H9 (cell line): ENCODE results near the gene HYAL2. TPM values are rescaled to one million over a fixed set of nuclear protein-coding genes. Genes with fewer than 3 reads are reported as not detected.
"Not testable (repeated sequence)": the region's sequence is repeated elsewhere in the genome, so short reads cannot be mapped to it uniquely, and the experiment has no call there.

Experiments used
- DNase-seq: peaks from one replicate; pipeline ENCODE4 v3.0.0-alpha.2; 2017
- H2AFZ ChIP-seq: one replicate; pipeline ENCODE4 v1.6.1; 2013; ENCODE audit warnings: mild to moderate bottlenecking, low read length, control low read depth, moderate library complexity
- H2AK5ac ChIP-seq: 2 replicates; pipeline ENCODE4 v1.6.1; 2013; ENCODE audit warnings: low read length, control low read depth, mixed read lengths; ENCODE audit not compliant: insufficient read length
- H2BK120ac ChIP-seq: one replicate; pipeline ENCODE4 v1.6.1; 2013; ENCODE audit warnings: low read depth, mild to moderate bottlenecking, low read length, control low read depth, inconsistent platforms; ENCODE audit not compliant: poor library complexity, severe bottlenecking
- H2BK12ac ChIP-seq: 2 replicates; pipeline ENCODE4 v1.6.1; 2013; ENCODE audit warnings: low read length, control low read depth, mixed read lengths, low read depth; ENCODE audit not compliant: insufficient read length
- H2BK15ac ChIP-seq: 2 replicates; pipeline ENCODE4 v1.6.1; 2013; ENCODE audit warnings: low read depth, low read length, control low read depth
- H2BK20ac ChIP-seq: one replicate; pipeline ENCODE4 v1.6.1; 2013; ENCODE audit warnings: low read depth, mild to moderate bottlenecking, low read length, control low read depth, inconsistent platforms; ENCODE audit not compliant: poor library complexity, severe bottlenecking
- H2BK5ac ChIP-seq: 2 replicates; pipeline ENCODE4 v1.6.1; 2013; ENCODE audit warnings: low read length, control low read depth, mixed read lengths; ENCODE audit not compliant: insufficient read length
- H3K14ac ChIP-seq: 2 replicates; pipeline ENCODE4 v1.6.1; 2013; ENCODE audit warnings: low read length, control low read depth; ENCODE audit not compliant: insufficient read depth
- H3K18ac ChIP-seq: 2 replicates; pipeline ENCODE4 v1.6.1; 2013; ENCODE audit warnings: low read depth, mild to moderate bottlenecking, mixed read lengths, low read length, control low read depth; ENCODE audit not compliant: insufficient read length
- H3K23ac ChIP-seq: 2 replicates; pipeline ENCODE4 v1.6.1; 2013; ENCODE audit warnings: low read length, control low read depth, mixed read lengths, low read depth; ENCODE audit not compliant: insufficient read length
- H3K23me2 ChIP-seq: 2 replicates; pipeline ENCODE4 v1.6.1; 2013; ENCODE audit warnings: low read depth, mild to moderate bottlenecking, mixed read lengths, low read length, control low read depth; ENCODE audit not compliant: insufficient read length, poor library complexity, severe bottlenecking
- H3K27ac ChIP-seq: 2 replicates; pipeline ENCODE4 v1.5.1; 2013; ENCODE audit warnings: low read length, control low read depth, mixed read lengths, low read depth; ENCODE audit not compliant: insufficient read length
- H3K27me3 ChIP-seq: 2 replicates; pipeline ENCODE4 v1.6.1; 2013; ENCODE audit warnings: low read length, control low read depth, inconsistent platforms; ENCODE audit not compliant: insufficient read depth
- H3K4ac ChIP-seq: 2 replicates; pipeline ENCODE4 v1.6.1; 2013; ENCODE audit warnings: low read depth, mild to moderate bottlenecking, control low read depth, inconsistent platforms, low read length, moderate library complexity
- H3K4me1 ChIP-seq: 2 replicates; pipeline ENCODE4 v1.6.1; 2013; ENCODE audit warnings: low read length, control low read depth, inconsistent platforms; ENCODE audit not compliant: insufficient read depth
- H3K4me2 ChIP-seq: 2 replicates; pipeline ENCODE4 v1.6.1; 2013; ENCODE audit warnings: low read length, control low read depth, mixed read lengths; ENCODE audit not compliant: insufficient read length, insufficient read depth
- H3K56ac ChIP-seq: 2 replicates; pipeline ENCODE4 v1.6.1; 2013; ENCODE audit warnings: low read depth, mild to moderate bottlenecking, mixed read lengths, low read length, control low read depth; ENCODE audit not compliant: insufficient read length
- H3K79me1 ChIP-seq: 2 replicates; pipeline ENCODE4 v1.6.1; 2013; ENCODE audit warnings: low read depth, mild to moderate bottlenecking, moderate library complexity, low read length, control low read depth, inconsistent platforms; ENCODE audit not compliant: insufficient read depth, poor library complexity, severe bottlenecking
- H3K79me2 ChIP-seq: 2 replicates; pipeline ENCODE4 v1.6.1; 2013; ENCODE audit warnings: low read length, control low read depth, inconsistent platforms; ENCODE audit not compliant: insufficient read depth
- H3K9ac ChIP-seq: 2 replicates; pipeline ENCODE4 v1.6.1; 2013; ENCODE audit warnings: low read length, control low read depth, mixed read lengths; ENCODE audit not compliant: insufficient read length; ENCODE audit errors: extremely low read depth
- H3K9me3 ChIP-seq: one replicate; pipeline ENCODE4 v1.6.1; 2013; ENCODE audit warnings: low read depth, low read length, inconsistent platforms; ENCODE audit not compliant: control insufficient read depth
- H3T11ph ChIP-seq: one replicate; pipeline ENCODE4 v1.6.1; 2013; ENCODE audit warnings: mild to moderate bottlenecking, low read length, control low read depth, inconsistent platforms
- H4K20me1 ChIP-seq: one replicate; pipeline ENCODE4 v1.6.1; 2013; ENCODE audit not compliant: control insufficient read depth, insufficient read length, insufficient read depth
- H4K5ac ChIP-seq: 2 replicates; pipeline ENCODE4 v1.6.1; 2013; ENCODE audit warnings: low read depth, mild to moderate bottlenecking, mixed read lengths, low read length, control low read depth; ENCODE audit not compliant: insufficient read length
- H4K8ac ChIP-seq: replicated peaks from 2 replicates; pipeline ENCODE4 v1.6.1; 2013; ENCODE audit warnings: low read length, control low read depth, mixed read lengths, low read depth; ENCODE audit not compliant: insufficient read length
- H4K91ac ChIP-seq: 2 replicates; pipeline ENCODE4 v1.6.1; 2013; ENCODE audit warnings: low read depth, mild to moderate bottlenecking, moderate library complexity, mixed read lengths, low read length, control low read depth; ENCODE audit not compliant: insufficient read length
- H3K27ac Mint-ChIP-seq, 3 experiments: 2 replicates in 2 of 3; 3 replicates in 1 of 3; pipeline ENCODE4 v1.8.0; 2020 to 2021; ENCODE audit warnings: mixed read lengths in 3 of 3, mild to moderate bottlenecking in 1 of 3, moderate library complexity in 1 of 3
- H3K27me3 Mint-ChIP-seq: 2 replicates; pipeline ENCODE4 v1.8.0; 2021; ENCODE audit warnings: low read depth, mild to moderate bottlenecking, moderate library complexity, mixed read lengths
- H3K36me3 Mint-ChIP-seq, 3 experiments: 2 replicates in 2 of 3; 3 replicates in 1 of 3; pipeline ENCODE4 v1.8.0; 2020 to 2021; ENCODE audit warnings: low read depth in 3 of 3, mixed read lengths in 3 of 3; ENCODE audit not compliant: insufficient read depth in 1 of 3
- H3K4me1 Mint-ChIP-seq, 2 experiments: 2 replicates each; pipeline ENCODE4 v1.8.0; 2020; ENCODE audit warnings: mixed read lengths in 2 of 2
- H3K4me3 Mint-ChIP-seq, 2 experiments: 2 replicates in 1 of 2; 3 replicates in 1 of 2; pipeline ENCODE4 v1.8.0; 2020 to 2021; ENCODE audit warnings: mild to moderate bottlenecking in 2 of 2, mixed read lengths in 2 of 2, moderate library complexity in 1 of 2
- H3K9me3 Mint-ChIP-seq, 2 experiments: 2 replicates in 1 of 2; 3 replicates in 1 of 2; pipeline ENCODE4 v1.8.0; 2020; ENCODE audit warnings: mild to moderate bottlenecking in 2 of 2, mixed read lengths in 2 of 2, moderate library complexity in 1 of 2
- WGBS: extraction: QIAGEN DNeasy Blood & Tissue Kit; methylation state at CpG from one replicate; pipeline ENCODE4 v1.1.7; 2013; ENCODE audit warnings: missing lambda C conversion rate, low lambda C conversion rate, mixed read lengths; ENCODE audit not compliant: insufficient read length; ENCODE audit errors: extremely low coverage; 5-methylcytosine and 5-hydroxymethylcytosine counted together
- total RNA-seq: library from RNA; stranded (reverse); gene quantifications from 2 replicates; pipeline ENCODE4 v1.2.1, GENCODE V29; 2021
- TF ChIP-seq, protein P1 (sequence below): fragments of 200-600 bp; sonication (generic); conservative IDR thresholded peaks from 3 replicates; pipeline ENCODE4 v1.8.0; 2021; ENCODE audit warnings: antibody characterized with exemption, mild to moderate bottlenecking

Gene HYAL2
- total RNA-seq, 1 experiment from 2014 or later, result 51.9 TPM

DNA sequence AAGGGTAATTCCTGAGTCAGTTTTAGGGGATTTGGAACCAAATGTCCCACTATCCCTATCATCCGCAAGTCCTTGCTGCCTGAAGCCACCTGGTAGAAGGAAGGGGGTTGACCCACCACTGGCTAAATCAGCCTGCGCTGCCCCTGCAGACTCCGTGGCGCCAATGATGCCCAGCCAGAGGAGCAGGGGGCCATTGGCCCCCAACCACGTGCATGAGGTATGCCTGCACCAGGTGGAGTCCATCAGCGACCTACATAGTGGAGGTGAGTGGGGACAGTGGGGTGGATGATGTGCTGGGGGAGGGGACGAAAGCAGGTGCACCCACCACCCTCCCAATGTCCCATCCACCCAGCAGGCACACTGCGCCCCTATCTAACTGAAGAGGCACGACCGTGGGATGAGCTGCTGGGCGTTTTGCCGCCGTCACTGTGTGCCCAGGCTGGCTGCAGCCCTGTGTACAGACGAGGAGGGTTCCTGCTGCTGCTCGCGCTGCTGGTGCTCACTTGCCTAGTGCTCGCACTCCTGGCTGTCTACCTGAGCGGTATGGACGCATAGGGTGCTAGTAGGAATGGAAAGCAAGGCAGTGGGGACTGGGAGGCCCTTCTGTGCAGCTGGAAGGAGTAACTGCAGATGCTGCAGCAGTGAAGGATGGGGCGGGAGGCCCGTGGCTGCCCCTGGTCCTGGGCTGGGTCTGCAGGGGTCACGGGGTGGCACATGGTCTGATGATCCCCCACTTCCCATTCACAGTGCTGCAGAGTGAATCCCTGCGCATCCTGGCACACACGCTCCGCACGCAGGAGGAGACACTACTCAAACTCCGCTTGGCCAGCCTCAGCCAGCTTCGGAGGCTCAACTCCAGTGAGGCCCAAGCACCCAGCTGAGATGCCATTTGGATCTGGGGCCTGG is 36.0 kb downstream of the HYAL2 start:
- Histone ChIP-seq H3K27ac (no peak overlapping the region), H2BK5ac (no peak overlapping the region)

DNA sequence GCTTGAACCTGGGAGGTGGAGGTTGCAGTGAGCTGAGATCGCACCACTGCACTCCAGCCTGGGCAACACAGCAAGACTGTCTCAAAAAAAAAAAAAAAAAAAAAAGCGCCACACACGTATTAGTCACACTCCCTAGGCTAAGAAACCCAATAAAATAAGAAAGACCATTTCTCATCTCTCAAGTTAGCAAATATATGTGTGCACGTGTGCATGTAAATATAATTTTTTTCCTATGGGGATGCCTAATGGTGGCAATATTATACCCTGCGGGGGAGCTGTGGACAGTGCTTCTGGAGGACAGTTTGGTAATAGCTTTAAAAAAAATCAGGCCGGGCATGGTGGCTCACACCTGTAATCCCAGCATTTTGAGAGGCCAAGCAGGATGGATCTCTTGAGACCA is 38.4 kb downstream of the HYAL2 start:
- not testable (repeated sequence) for H3K23ac ChIP-seq, H2BK5ac ChIP-seq, H3K23me2 ChIP-seq, H4K8ac ChIP-seq, H2AFZ ChIP-seq, H3K56ac ChIP-seq, H2BK12ac ChIP-seq, H3K18ac ChIP-seq, H2BK120ac ChIP-seq, H3K9me3 Mint-ChIP-seq, H3K4me1 Mint-ChIP-seq, H4K91ac ChIP-seq, H3K14ac ChIP-seq, DNase-seq, H3K4ac ChIP-seq, H3K79me2 ChIP-seq, H4K5ac ChIP-seq, H3K27ac Mint-ChIP-seq, H3K9me3 ChIP-seq, H2AK5ac ChIP-seq, H3K4me2 ChIP-seq, H3K27me3 Mint-ChIP-seq, H3K4me1 ChIP-seq, H2BK20ac ChIP-seq, H3K27me3 ChIP-seq, H2BK15ac ChIP-seq, H3K4me3 Mint-ChIP-seq, H3T11ph ChIP-seq, H3K9ac ChIP-seq, H3K27ac ChIP-seq, H4K20me1 ChIP-seq, H3K79me1 ChIP-seq
- no CpG with 5 or more reads among the region's 6 CpGs for whole genome bisulfite sequencing
- H3K36me3 Mint-ChIP-seq, result peaks cover 13 to 25% (median 20%) of the 10 kb centered on the region in 3 experiments; a peak in 6 of 7 replicates

More for the DNA sequence above, 36.0 kb downstream of the HYAL2 start:
- Histone ChIP-seq H2BK20ac (no peak overlapping the region), H4K20me1 (no peaks in the 10 kb centered on the region), H3K9me3 (no peaks in the 10 kb centered on the region), H2BK15ac (no peak overlapping the region), H4K8ac (no peak overlapping the region), H3T11ph (no peak overlapping the region), H2BK12ac (no peak overlapping the region), H3K56ac (no peak overlapping the region), H4K91ac (no peak overlapping the region), H2BK120ac (no peak overlapping the region), H2AK5ac (no peak overlapping the region), H3K9ac (no peak overlapping the region), H3K23ac (no peak overlapping the region), H3K27me3 (no peaks in the 10 kb centered on the region), H4K5ac (no peak overlapping the region), H3K4me1 (no peaks in the 10 kb centered on the region), H3K4ac (no peak overlapping the region), H3K18ac (no peak overlapping the region), H3K79me2 (peaks cover under 1% of the 10 kb centered on the region; the same call in 1 of the 2 replicates), H3K23me2 (peaks cover 3% of the 10 kb centered on the region), H3K4me2 (no peak overlapping the region), H2AFZ (no peak overlapping the region), H3K79me1 (no peaks in the 10 kb centered on the region), H3K14ac (no peak overlapping the region)
- peaks cover 5% of the 10 kb centered on the region in 2 experiments for H3K4me1 Mint-ChIP-seq
- peaks cover 4% of the 10 kb centered on the region; the same call in 1 of the 2 replicates for H3K27me3 Mint-ChIP-seq
- H3K27ac Mint-ChIP-seq, result no peak overlapping the region; a peak in 1 of 7 replicates
- peaks cover 26 to 44% (median 39%) of the 10 kb centered on the region in 3 experiments; a peak in 6 of 7 replicates for H3K36me3 Mint-ChIP-seq
- peak; percentile 26 for DNase-seq
- no peak overlapping the region for H3K4me3 Mint-ChIP-seq
- no peaks in the 10 kb centered on the region for H3K9me3 Mint-ChIP-seq
- no CpG with 5 or more reads among the region's 28 CpGs for WGBS
- TF ChIP-seq, protein P1, sequence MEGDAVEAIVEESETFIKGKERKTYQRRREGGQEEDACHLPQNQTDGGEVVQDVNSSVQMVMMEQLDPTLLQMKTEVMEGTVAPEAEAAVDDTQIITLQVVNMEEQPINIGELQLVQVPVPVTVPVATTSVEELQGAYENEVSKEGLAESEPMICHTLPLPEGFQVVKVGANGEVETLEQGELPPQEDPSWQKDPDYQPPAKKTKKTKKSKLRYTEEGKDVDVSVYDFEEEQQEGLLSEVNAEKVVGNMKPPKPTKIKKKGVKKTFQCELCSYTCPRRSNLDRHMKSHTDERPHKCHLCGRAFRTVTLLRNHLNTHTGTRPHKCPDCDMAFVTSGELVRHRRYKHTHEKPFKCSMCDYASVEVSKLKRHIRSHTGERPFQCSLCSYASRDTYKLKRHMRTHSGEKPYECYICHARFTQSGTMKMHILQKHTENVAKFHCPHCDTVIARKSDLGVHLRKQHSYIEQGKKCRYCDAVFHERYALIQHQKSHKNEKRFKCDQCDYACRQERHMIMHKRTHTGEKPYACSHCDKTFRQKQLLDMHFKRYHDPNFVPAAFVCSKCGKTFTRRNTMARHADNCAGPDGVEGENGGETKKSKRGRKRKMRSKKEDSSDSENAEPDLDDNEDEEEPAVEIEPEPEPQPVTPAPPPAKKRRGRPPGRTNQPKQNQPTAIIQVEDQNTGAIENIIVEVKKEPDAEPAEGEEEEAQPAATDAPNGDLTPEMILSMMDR, result no peak
